Measurements from ENCODE around the gene C11orf65.

Gene C11orf65

DNA sequence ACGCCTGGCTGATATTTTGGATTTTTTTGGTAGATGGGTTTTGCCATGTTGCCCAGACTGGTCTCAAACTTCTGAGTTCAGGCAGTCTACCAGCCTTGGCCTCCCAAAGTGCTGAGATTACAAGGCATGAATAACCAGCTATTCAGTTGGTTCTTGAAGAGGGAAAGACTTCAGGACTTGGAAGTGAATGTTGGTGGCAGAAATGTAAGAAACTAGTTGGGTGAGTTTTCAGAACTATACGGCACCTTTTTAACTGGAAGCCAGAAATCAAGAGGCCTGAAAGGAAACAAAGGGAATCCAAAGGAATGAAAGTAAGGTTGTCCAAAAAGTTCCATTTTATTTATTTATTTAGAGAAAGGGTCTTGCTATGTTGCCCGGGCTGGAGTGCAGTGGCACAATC lies 28.0 kb upstream of the C11orf65 start:
- Histone ChIP-seq H3K27ac (ENCODE audit: insufficient read depth in 1 of 2, low read depth in 1 of 2, low read length in 2 of 2, poor library complexity in 1 of 2, severe bottlenecking in 2 of 2) (no peak overlapping the region), H3K9me3 (ENCODE audit: control extremely low read depth in 1 of 5, control insufficient read depth in 4 of 5, insufficient read depth in 2 of 5, low read depth in 1 of 5, low read length in 4 of 5) (no peaks in the 10 kb centered on the region), H3K36me3 (ENCODE audit: control insufficient read depth in 4 of 4, insufficient read depth in 4 of 4, low read length in 3 of 4) (peaks cover 0 to 7% (median 4%) of the 10 kb centered on the region in 4 experiments), H3K4me1 (ENCODE audit: control extremely low read depth in 1 of 4, control insufficient read depth in 4 of 4, insufficient read depth in 4 of 4, low read length in 3 of 4) (peaks cover 0 to 20% (median 10%) of the 10 kb centered on the region in 4 experiments), H3K4me3 (ENCODE audit: control insufficient read depth in 1 of 7, extremely low read depth in 1 of 7, insufficient read depth in 4 of 7, low read depth in 2 of 7, low read length in 6 of 7) (no peak overlapping the region), H3K27me3 (replicated peaks in 2 of 5; ENCODE audit: control insufficient read depth in 4 of 5, insufficient read depth in 5 of 5, low read length in 4 of 5) (no peaks in the 10 kb centered on the region)
- DNase-seq, result no peak
- ChIA-PET CTCF (no interaction called here), POLR2A (no interaction called here)
- 100% methylated on average over 1 of the region's 3 CpGs for WGBS (ENCODE audit: insufficient coverage)

DNA sequence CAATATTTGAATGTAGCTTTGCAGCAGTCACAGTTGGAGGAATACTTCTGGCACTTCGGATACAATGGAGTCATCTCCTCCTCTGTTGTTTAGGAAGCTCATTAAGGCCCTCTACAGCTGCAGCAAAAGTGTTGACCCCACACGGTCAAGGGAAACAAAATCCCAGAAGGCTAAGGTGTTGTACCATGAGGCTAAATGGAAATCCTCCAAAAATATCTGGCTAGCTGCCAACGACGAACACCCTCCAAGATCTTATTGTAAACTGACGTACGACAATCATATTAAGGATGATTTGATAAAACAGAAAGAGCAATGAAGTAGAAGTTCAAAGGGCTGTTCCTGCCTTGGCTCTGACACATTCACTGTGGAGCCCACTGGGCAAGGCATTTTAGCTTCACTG lies 26.9 kb upstream of the C11orf65 start:
- H3K4me3 ChIP-seq (ENCODE audit: control insufficient read depth in 1 of 7, extremely low read depth in 1 of 7, insufficient read depth in 4 of 7, low read depth in 2 of 7, low read length in 6 of 7), result no peak overlapping the region
- H3K36me3 ChIP-seq (ENCODE audit: control insufficient read depth in 4 of 4, insufficient read depth in 4 of 4, low read length in 3 of 4), result peaks cover 0 to 15% (median 9%) of the 10 kb centered on the region in 4 experiments
- no peak overlapping the region for H3K27ac ChIP-seq (ENCODE audit: insufficient read depth in 1 of 2, low read depth in 1 of 2, low read length in 2 of 2, poor library complexity in 1 of 2, severe bottlenecking in 2 of 2)
- WGBS (ENCODE audit: insufficient coverage), result 96% methylated on average over 6 of the region's 6 CpGs
- no peaks in the 10 kb centered on the region for H3K9me3 ChIP-seq (ENCODE audit: control extremely low read depth in 1 of 5, control insufficient read depth in 4 of 5, insufficient read depth in 2 of 5, low read depth in 1 of 5, low read length in 4 of 5)
- CTCF ChIA-PET, result interaction anchor here (0.7 to 0.8 kb wide), 2 partner anchors 155 to 162 kb away, joined by 3 read pairs; no protein-coding TSS in a partner anchor
- no peaks in the 10 kb centered on the region for H3K27me3 ChIP-seq (replicated peaks in 2 of 5; ENCODE audit: control insufficient read depth in 4 of 5, insufficient read depth in 5 of 5, low read length in 4 of 5)
- POLR2A ChIA-PET, result no interaction called here
- peaks cover 0 to 20% (median 10%) of the 10 kb centered on the region in 4 experiments for H3K4me1 ChIP-seq (ENCODE audit: control extremely low read depth in 1 of 4, control insufficient read depth in 4 of 4, insufficient read depth in 4 of 4, low read length in 3 of 4)
- no peak for DNase-seq

DNA sequence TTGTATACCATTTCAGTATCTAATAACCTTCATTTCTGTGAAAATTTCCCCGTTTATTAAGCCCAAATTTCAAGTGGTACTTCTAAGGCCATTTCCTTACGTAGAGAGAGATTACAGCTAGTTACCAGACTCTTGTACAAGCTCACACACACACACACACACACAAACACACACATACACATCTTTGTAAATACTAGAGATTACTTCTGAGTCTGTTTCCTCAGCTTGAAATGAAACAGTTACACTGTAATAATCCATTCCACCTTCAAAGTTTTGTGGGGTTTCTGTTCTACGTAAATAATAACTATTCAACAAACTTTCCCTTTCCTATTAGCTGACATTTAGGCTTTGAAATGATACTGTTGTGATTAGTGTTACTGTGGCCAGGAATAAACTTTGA lies 24.6 kb upstream of the C11orf65 start:
- Histone ChIP-seq H3K9me3 (ENCODE audit: control extremely low read depth in 1 of 5, control insufficient read depth in 4 of 5, insufficient read depth in 2 of 5, low read depth in 1 of 5, low read length in 4 of 5) (no peaks in the 10 kb centered on the region), H3K4me1 (ENCODE audit: control extremely low read depth in 1 of 4, control insufficient read depth in 4 of 4, insufficient read depth in 4 of 4, low read length in 3 of 4) (peaks cover 0 to 5% (median 3%) of the 10 kb centered on the region in 4 experiments), H3K27ac (ENCODE audit: insufficient read depth in 1 of 2, low read depth in 1 of 2, low read length in 2 of 2, poor library complexity in 1 of 2, severe bottlenecking in 2 of 2) (no peak overlapping the region), H3K27me3 (replicated peaks in 2 of 5; ENCODE audit: control insufficient read depth in 4 of 5, insufficient read depth in 5 of 5, low read length in 4 of 5) (no peaks in the 10 kb centered on the region), H3K36me3 (ENCODE audit: control insufficient read depth in 4 of 4, insufficient read depth in 4 of 4, low read length in 3 of 4) (peaks cover 0 to 28% (median 25%) of the 10 kb centered on the region in 4 experiments), H3K4me3 (ENCODE audit: control insufficient read depth in 1 of 7, extremely low read depth in 1 of 7, insufficient read depth in 4 of 7, low read depth in 2 of 7, low read length in 6 of 7) (no peak overlapping the region)
- no peak for DNase-seq
- POLR2A ChIA-PET, result no interaction called here
- CTCF ChIA-PET, result interaction anchor here (1.1 to 2.3 kb wide), 2 partner anchors 9 to 12 kb away, joined by 4 to 5 read pairs; no protein-coding TSS in a partner anchor
- 100% methylated on average over 2 of the region's 3 CpGs for WGBS (ENCODE audit: insufficient coverage)

DNA sequence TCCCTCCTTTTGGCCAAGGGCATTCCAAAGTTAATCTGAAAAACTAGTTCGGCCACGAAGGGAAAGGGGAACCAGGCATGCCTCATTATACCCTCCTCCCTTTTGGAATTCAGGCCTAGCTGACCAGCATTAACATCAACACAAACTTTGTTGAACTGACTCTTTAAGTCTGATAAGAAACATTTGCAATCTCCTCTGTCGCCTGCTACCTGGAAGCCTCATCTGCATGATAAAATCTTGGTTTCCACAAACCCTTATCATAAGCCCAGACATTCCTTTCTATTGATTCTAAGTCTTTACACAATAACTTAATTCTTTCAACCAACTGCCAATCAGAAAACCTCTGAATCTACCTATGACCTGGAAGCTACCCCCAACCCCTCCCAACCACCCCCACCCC lies 19.5 kb upstream of the C11orf65 start:
- ChIA-PET CTCF (no interaction called here), POLR2A (no interaction called here)
- Histone ChIP-seq H3K36me3 (ENCODE audit: control insufficient read depth in 4 of 4, insufficient read depth in 4 of 4, low read length in 3 of 4) (peaks cover 8 to 59% (median 37%) of the 10 kb centered on the region in 4 experiments), H3K27me3 (replicated peaks in 2 of 5; ENCODE audit: control insufficient read depth in 4 of 5, insufficient read depth in 5 of 5, low read length in 4 of 5) (no peaks in the 10 kb centered on the region), H3K9me3 (ENCODE audit: control extremely low read depth in 1 of 5, control insufficient read depth in 4 of 5, insufficient read depth in 2 of 5, low read depth in 1 of 5, low read length in 4 of 5) (no peaks in the 10 kb centered on the region), H3K4me1 (ENCODE audit: control extremely low read depth in 1 of 4, control insufficient read depth in 4 of 4, insufficient read depth in 4 of 4, low read length in 3 of 4) (no peaks in the 10 kb centered on the region), H3K4me3 (ENCODE audit: control insufficient read depth in 1 of 7, extremely low read depth in 1 of 7, insufficient read depth in 4 of 7, low read depth in 2 of 7, low read length in 6 of 7) (no peak overlapping the region), H3K27ac (ENCODE audit: insufficient read depth in 1 of 2, low read depth in 1 of 2, low read length in 2 of 2, poor library complexity in 1 of 2, severe bottlenecking in 2 of 2) (no peak overlapping the region)
- no peak for DNase-seq
- WGBS (ENCODE audit: insufficient coverage), result 100% methylated on average over 3 of the region's 3 CpGs

DNA sequence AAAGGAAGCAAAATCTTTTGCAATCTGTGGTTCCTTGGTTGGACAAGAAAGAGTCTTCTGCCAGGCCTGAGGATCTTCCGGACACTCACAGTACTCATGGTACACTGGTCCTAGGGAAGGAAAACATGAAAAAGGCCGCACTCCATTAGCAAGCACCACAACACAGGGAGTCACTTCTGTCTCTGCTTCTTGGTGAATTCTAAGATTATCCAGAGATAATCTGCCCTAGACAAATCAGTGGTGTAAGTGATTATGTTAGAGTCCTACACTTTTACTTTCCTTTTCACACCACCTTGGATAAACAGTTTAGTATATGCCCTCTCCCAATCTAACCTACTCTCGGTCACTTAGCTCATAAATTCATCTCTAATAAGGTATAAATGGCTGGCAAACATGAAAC lies 19.0 kb upstream of the C11orf65 start:
- Histone ChIP-seq H3K9me3 (ENCODE audit: control extremely low read depth in 1 of 5, control insufficient read depth in 4 of 5, insufficient read depth in 2 of 5, low read depth in 1 of 5, low read length in 4 of 5) (no peaks in the 10 kb centered on the region), H3K4me3 (ENCODE audit: control insufficient read depth in 1 of 7, extremely low read depth in 1 of 7, insufficient read depth in 4 of 7, low read depth in 2 of 7, low read length in 6 of 7) (no peak overlapping the region), H3K36me3 (ENCODE audit: control insufficient read depth in 4 of 4, insufficient read depth in 4 of 4, low read length in 3 of 4) (peaks cover 9 to 63% (median 40%) of the 10 kb centered on the region in 4 experiments), H3K27me3 (replicated peaks in 2 of 5; ENCODE audit: control insufficient read depth in 4 of 5, insufficient read depth in 5 of 5, low read length in 4 of 5) (no peaks in the 10 kb centered on the region), H3K4me1 (ENCODE audit: control extremely low read depth in 1 of 4, control insufficient read depth in 4 of 4, insufficient read depth in 4 of 4, low read length in 3 of 4) (no peaks in the 10 kb centered on the region), H3K27ac (ENCODE audit: insufficient read depth in 1 of 2, low read depth in 1 of 2, low read length in 2 of 2, poor library complexity in 1 of 2, severe bottlenecking in 2 of 2) (no peak overlapping the region)
- 100% methylated on average over 2 of the region's 3 CpGs for WGBS (ENCODE audit: insufficient coverage)
- POLR2A ChIA-PET, result no interaction called here
- CTCF ChIA-PET, result no interaction called here
- no peak for DNase-seq

DNA sequence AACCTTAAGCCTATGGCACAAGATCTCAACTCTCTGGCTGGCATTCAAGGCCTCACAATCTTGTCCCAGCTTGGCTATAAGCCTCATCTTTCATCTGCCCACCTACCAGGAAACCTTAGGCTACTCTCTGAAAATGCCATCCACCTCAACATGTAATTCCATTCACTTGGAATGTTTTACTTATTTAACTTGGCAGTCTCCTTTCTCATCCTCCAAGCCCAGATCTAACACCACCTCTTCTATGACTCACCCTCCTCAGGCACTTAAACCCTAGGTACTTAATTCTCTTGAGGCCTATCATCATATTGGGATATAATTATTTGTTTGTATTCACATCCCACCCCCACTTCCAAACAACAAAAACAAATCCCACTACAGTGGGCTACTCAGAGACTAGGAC lies 15.8 kb upstream of the C11orf65 start:
- H3K36me3 ChIP-seq (ENCODE audit: control insufficient read depth in 4 of 4, insufficient read depth in 4 of 4, low read length in 3 of 4), result peaks cover 12 to 50% (median 35%) of the 10 kb centered on the region in 4 experiments
- POLR2A ChIA-PET, result no interaction called here
- H3K9me3 ChIP-seq (ENCODE audit: control extremely low read depth in 1 of 5, control insufficient read depth in 4 of 5, insufficient read depth in 2 of 5, low read depth in 1 of 5, low read length in 4 of 5), result no peaks in the 10 kb centered on the region
- H3K27ac ChIP-seq (ENCODE audit: insufficient read depth in 1 of 2, low read depth in 1 of 2, low read length in 2 of 2, poor library complexity in 1 of 2, severe bottlenecking in 2 of 2), result no peak overlapping the region
- H3K27me3 ChIP-seq (replicated peaks in 2 of 5; ENCODE audit: control insufficient read depth in 4 of 5, insufficient read depth in 5 of 5, low read length in 4 of 5), result no peaks in the 10 kb centered on the region
- no peaks in the 10 kb centered on the region for H3K4me1 ChIP-seq (ENCODE audit: control extremely low read depth in 1 of 4, control insufficient read depth in 4 of 4, insufficient read depth in 4 of 4, low read length in 3 of 4)
- DNase-seq, result no peak
- CTCF ChIA-PET, result interaction anchor here (1.3 kb wide), 1 partner anchor 9 kb away, joined by 5 read pairs; no protein-coding TSS in a partner anchor
- H3K4me3 ChIP-seq (ENCODE audit: control insufficient read depth in 1 of 7, extremely low read depth in 1 of 7, insufficient read depth in 4 of 7, low read depth in 2 of 7, low read length in 6 of 7), result no peak overlapping the region

DNA sequence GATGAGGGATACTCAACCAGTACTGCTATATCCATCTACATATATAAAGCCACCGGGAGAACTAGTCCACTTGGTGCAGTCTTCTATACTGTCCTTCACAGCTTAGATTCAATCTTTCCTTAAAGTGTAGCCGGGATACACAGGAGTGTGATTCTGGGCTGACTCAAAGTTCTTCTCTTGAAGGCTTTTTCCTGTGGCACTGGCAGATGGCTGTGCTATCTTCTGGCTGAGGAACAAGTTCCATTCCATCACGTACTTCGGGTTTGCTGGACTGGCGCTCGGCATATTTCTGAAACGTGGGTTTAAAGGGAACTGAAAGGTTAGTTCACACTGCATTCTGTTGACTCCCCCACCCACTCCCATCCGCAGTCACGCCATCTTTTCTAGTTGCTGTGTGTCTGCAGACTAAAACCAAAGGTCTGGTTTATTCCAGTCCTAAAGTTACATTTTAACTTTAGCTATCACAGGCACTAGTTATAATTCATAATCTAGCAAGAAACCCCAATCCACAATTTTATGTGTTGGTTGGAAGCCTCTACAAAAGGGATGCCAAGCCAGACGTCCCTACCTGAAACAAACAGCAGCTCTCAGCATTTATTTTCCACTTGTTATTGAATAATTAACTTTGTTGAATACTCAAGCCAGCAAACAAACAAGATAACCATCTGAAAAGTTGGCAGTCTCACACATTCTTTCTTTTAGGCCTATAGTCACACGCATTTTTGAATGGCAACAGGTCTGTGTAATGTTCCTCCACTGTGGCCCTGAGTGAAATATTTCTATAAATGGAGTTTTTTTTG lies 7.5 kb upstream of the C11orf65 start:
- H3K4me3 ChIP-seq (ENCODE audit: control insufficient read depth in 1 of 7, extremely low read depth in 1 of 7, insufficient read depth in 4 of 7, low read depth in 2 of 7, low read length in 6 of 7), result no peak overlapping the region
- no peaks in the 10 kb centered on the region for H3K27me3 ChIP-seq (replicated peaks in 2 of 5; ENCODE audit: control insufficient read depth in 4 of 5, insufficient read depth in 5 of 5, low read length in 4 of 5)
- 100% methylated on average over 10 of the region's 11 CpGs for WGBS (ENCODE audit: insufficient coverage)
- H3K9me3 ChIP-seq (ENCODE audit: control extremely low read depth in 1 of 5, control insufficient read depth in 4 of 5, insufficient read depth in 2 of 5, low read depth in 1 of 5, low read length in 4 of 5), result peaks cover 0 to 3% (median 0%) of the 10 kb centered on the region in 5 experiments
- peaks cover 2 to 38% (median 18%) of the 10 kb centered on the region in 4 experiments for H3K36me3 ChIP-seq (ENCODE audit: control insufficient read depth in 4 of 4, insufficient read depth in 4 of 4, low read length in 3 of 4)
- H3K4me1 ChIP-seq (ENCODE audit: control extremely low read depth in 1 of 4, control insufficient read depth in 4 of 4, insufficient read depth in 4 of 4, low read length in 3 of 4), result no peaks in the 10 kb centered on the region
- ChIA-PET CTCF (no interaction called here), POLR2A (no interaction called here)
- DNase-seq, result no peak
- no peak overlapping the region for H3K27ac ChIP-seq (ENCODE audit: insufficient read depth in 1 of 2, low read depth in 1 of 2, low read length in 2 of 2, poor library complexity in 1 of 2, severe bottlenecking in 2 of 2)
